ENCODE data around the gene FAM117B.

The FAM117B gene

DNA sequence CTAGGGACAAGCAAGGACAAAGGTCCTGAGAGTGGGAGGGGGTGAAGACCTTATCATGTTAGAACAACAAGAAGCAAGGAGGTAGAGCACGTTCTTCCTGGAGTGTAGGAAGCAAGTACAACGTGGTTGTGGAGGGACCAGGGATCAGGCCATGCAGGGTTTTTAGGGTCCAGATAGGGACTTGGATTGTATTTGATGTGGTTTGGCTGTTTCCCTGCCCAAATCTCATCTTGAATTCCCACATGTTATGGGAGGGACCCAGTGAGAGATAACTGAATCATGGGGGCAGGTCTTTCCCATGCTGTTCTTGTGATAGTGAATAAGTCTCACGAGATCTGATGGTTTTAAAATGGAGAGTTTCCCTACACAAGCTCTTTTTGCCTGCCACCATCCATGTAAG is 183.6 kb downstream of the FAM117B start:
- DNase-seq = no peak

Data from activated CD4-positive, alpha-beta T cell treated with anti-CD3 and anti-CD28 coated beads, Interleukin-2, amount 50 U/mL, for 48 hours (primary cell).